ENCODE results near the gene PSMD1.

PSMD1 gene

DNA sequence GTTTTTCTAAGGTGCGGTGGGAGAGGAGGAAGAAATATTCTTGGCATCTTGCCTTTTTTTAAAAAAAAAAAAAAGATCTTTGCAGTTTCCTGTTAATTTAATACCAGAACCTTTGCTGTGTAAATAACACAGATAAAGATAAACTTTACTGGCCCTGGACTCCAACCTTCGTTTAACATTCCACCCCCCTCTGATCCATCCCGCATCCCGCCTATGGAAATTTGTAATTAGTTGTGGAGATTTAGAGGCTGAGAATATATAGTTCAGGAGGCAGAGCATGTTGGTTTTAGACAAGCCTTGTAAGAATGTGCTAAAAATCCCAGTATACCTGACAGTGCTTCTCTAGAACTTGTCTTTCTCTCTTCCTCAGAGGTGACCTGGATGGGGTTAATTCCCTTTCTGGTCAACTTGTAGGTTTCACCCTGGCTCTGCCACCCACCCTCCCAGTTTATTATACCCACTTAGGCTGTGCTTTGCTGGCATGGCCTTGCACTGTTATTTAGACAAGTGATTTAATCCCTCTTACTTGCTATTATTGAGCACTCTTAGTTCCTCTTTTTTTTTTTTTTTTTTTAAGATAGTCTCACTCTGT, 22.3 kb upstream of the PSMD1 start:
- in situ Hi-C loops (cut with HindIII; ENCODE audit: low sequenced_read_pairs): no loop called here
- DNase-seq (ENCODE audit: low read depth, low spot score): no peak
- TF ChIP-seq, protein P1, sequence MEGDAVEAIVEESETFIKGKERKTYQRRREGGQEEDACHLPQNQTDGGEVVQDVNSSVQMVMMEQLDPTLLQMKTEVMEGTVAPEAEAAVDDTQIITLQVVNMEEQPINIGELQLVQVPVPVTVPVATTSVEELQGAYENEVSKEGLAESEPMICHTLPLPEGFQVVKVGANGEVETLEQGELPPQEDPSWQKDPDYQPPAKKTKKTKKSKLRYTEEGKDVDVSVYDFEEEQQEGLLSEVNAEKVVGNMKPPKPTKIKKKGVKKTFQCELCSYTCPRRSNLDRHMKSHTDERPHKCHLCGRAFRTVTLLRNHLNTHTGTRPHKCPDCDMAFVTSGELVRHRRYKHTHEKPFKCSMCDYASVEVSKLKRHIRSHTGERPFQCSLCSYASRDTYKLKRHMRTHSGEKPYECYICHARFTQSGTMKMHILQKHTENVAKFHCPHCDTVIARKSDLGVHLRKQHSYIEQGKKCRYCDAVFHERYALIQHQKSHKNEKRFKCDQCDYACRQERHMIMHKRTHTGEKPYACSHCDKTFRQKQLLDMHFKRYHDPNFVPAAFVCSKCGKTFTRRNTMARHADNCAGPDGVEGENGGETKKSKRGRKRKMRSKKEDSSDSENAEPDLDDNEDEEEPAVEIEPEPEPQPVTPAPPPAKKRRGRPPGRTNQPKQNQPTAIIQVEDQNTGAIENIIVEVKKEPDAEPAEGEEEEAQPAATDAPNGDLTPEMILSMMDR (IDR thresholded peaks at IDR 0.05; ENCODE audit: low read depth, low read length): no peak
- H3K4me3 ChIP-seq (ENCODE audit: low read depth, low read length): no peak overlapping the region

DNA sequence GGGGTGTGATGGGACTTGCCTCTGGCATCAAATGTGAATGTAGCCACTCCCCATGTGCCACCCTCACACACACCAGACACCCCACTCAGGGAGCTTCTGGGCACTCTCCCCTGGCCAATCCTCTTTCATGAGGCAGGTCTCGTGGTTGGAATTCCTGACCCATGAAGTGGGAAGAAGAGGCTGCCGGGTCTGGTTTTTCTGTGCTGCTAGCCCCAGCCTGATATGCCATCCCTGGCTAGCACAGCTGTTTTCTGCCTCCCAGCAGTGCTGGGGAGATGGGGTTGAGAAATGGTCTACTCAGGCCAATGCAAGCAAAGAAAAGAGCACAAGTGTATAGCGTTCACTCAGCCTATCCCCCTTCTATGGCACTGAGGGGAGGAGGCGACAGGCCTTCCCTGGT, 20.5 kb upstream of the PSMD1 start:
- TF ChIP-seq, protein P1 (IDR thresholded peaks at IDR 0.05; ENCODE audit: low read depth, low read length): no peak
- H3K4me3 ChIP-seq (ENCODE audit: low read depth, low read length): no peak overlapping the region
- DNase-seq (ENCODE audit: low read depth, low spot score): no peak
- in situ Hi-C loops (cut with HindIII; ENCODE audit: low sequenced_read_pairs): no loop called here

DNA sequence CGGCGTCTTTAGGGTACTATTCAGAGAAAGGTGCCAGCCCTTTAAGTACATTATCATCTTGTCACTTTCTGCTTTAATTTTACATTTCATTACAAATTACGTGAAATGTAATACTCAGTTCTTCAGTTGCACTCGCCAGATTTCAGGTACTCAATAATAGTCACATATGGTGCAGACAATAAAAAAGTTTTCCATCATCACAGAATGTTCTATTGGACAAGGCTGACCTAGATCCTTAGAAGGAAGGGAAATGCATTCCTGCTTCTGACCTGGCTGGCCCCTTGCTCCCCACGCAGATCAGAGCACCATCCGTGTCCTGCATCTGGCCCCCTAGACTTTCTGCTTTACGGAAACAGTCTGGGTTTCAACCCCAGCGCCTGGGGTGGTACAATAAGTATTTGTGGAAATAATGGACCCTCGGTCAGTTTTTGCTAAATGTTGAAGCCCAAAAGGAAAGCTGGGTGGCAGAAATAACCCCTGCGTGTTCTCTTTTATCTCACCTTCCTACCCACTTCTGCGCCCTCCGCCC, 20.0 kb upstream of the PSMD1 start:
- DNase-seq (ENCODE audit: low read depth, low spot score): no peak
- in situ Hi-C loops (cut with HindIII; ENCODE audit: low sequenced_read_pairs): no loop called here
- TF ChIP-seq, protein P1 (IDR thresholded peaks at IDR 0.05; ENCODE audit: low read depth, low read length): no peak
- no peak overlapping the region for H3K4me3 ChIP-seq (ENCODE audit: low read depth, low read length)

DNA sequence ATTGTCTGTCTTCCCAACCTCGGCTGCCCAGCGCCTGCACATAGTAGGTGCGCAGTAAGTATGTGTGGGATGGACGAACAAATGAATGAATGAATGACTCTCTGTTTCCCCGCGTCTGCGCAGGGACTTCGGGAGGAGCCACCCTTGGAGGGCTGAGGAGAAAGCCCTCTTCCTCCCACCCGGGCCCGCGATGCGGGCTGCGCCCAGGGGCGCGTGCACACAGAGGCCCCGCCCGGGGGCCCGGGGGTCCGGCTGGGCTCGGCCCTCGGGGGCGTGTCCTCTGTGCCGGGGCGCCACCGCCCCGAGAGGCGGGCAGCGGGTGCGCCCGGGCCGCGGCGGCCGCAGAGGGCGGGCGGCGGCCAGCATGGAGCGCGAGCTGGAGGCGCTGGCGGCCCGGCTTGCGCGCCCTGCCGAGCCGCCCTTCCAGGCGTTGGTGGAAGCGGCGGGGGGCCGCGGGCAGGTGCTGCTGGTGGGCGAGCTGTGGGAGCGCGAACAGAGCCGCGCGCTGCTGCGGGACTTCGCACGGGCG, 19.4 kb upstream of the PSMD1 start, which contains the start of gene C2orf72:
Gene C2orf72 (plus strand): TSS at position 322 of the 529 bp plus-strand sequence. CDS start 43 bp downstream, at position 365.
- H3K4me3 ChIP-seq (ENCODE audit: low read depth, low read length): no peak within 1 kb of the TSS
- in situ Hi-C loops (cut with HindIII; ENCODE audit: low sequenced_read_pairs): no loop called here

DNA sequence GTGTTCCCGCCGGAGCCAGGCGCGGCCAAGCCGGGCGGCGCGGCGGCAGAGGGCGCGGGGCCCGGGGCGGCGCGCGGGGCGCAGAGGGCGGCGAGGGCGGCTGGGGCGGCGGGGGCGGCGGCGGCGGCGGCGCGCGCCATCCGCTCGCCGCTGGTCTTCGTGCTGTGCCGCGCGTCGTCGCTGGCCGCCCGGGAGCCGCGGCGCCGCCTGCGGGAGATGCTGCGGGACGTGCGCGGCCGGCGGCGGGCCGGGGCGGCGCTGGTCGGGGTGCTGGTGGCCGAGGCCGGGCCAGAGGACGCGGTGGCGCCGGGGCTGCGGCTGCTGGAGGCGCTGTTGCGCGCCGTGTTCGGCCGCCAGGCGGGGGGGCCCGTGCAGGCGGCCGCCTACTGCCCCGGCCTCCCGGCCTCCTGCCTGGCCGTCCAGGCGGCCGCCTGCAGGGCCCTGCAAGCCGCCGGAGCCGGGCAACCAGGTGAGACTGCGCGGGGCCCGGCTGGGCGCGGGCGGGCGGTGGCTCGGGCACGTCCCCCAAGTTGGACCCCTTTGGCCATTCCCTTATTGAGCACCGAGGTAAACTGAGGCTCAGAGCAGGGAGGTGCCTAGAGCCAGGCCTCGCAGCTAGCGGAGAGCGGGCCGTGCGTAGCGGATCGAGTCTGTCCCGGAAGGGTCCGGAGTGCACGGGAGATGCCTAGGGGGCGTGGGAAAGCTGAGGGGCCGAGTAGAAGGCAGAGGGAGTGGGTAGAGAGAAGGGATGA, 18.8 kb upstream of the PSMD1 start:
- in situ Hi-C loops (cut with HindIII; ENCODE audit: low sequenced_read_pairs): no loop called here
- TF ChIP-seq, protein P1 (IDR thresholded peaks at IDR 0.05; ENCODE audit: low read depth, low read length): no peak
- DNase-seq (ENCODE audit: low read depth, low spot score): no peak
- no peak overlapping the region for H3K4me3 ChIP-seq (ENCODE audit: low read depth, low read length)

More for the DNA sequence above, 19.4 kb upstream of the PSMD1 start, which contains the start of gene C2orf72:
- no peak for DNase-seq (ENCODE audit: low read depth, low spot score)
- TF ChIP-seq, protein P1 (IDR thresholded peaks at IDR 0.05; ENCODE audit: low read depth, low read length): no peak

DNA sequence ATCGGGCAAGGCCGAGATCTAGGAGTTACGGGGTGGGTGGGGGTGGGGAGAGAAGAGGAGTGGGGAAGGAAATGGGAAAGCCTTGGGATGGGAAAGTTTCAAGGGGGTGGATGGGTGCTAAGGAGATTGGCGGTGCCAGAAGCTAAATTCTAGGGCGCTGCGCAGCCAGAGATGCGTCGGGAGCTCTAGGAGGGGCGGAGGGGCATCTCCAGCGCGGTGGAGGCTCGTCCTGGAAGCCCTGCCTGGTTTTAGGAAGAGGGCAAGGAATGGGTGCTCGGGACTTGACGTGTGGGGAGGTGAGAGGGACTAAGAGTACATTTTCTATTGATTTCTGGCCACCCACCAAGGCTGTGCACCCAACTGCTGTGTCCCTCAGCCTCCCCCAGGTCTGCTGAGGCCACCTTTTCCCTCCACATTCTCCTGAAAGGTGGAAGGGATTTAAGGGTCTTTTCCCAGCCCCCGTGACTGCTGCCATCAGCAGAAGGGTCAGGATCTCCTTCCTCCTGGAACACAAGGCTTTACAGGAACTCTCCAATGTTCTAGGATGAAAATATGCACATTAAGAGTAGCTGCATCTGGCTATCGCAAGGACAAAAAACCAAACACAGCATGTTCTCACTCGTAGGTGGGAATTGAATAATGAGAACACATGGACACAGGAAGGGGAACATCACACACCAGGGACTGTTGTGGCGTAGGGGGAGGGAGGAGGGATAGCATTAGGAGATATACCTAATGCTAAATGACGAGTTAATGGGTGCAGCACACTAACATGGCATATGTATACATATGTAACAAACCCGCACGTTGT, 18.0 kb upstream of the PSMD1 start:
- H3K4me3 ChIP-seq (ENCODE audit: low read depth, low read length): no peak overlapping the region
- TF ChIP-seq, protein P1 (IDR thresholded peaks at IDR 0.05; ENCODE audit: low read depth, low read length): no peak
- in situ Hi-C loops (cut with HindIII; ENCODE audit: low sequenced_read_pairs): no loop called here
- no peak for DNase-seq (ENCODE audit: low read depth, low spot score)

Data from astrocyte of the spinal cord (primary cell).